DOHH2 (cell line): ENCODE data around the gene AK3.

Experiments
- H3F3A ChIP-seq: fragments of 200-600 bp; sonication (generic), shearing (Covaris generic); 2 replicates; pipeline ENCODE4 v1.6.0; 2016; ENCODE audit warnings: antibody characterized with exemption, mild to moderate bottlenecking; ENCODE audit not compliant: control insufficient read depth, insufficient read depth
- H3K27ac ChIP-seq: fragments of 200-600 bp; sonication (generic); 2 replicates; pipeline ENCODE4 v1.5.1; 2014; ENCODE audit warnings: low read depth, mild to moderate bottlenecking, low read length, moderate library complexity
- H3K27me3 ChIP-seq: fragments of 200-600 bp; sonication (generic); 2 replicates; pipeline ENCODE4 v1.6.1; 2014; ENCODE audit warnings: mild to moderate bottlenecking, low read length, mixed read lengths; ENCODE audit not compliant: control insufficient read depth
- H3K36me3 ChIP-seq: fragments of 200-600 bp; sonication (generic); 2 replicates; pipeline ENCODE4 v1.6.1; 2014; ENCODE audit warnings: mild to moderate bottlenecking, low read length, moderate library complexity, mixed read lengths; ENCODE audit not compliant: control insufficient read depth
- H3K4me1 ChIP-seq: fragments of 200-600 bp; sonication (generic); 2 replicates; pipeline ENCODE4 v1.6.1; 2014; ENCODE audit warnings: mild to moderate bottlenecking, low read length, mixed read lengths; ENCODE audit not compliant: control insufficient read depth
- H3K4me2 ChIP-seq: fragments of 200-600 bp; sonication (generic); 2 replicates; pipeline ENCODE4 v1.6.0; 2014; ENCODE audit warnings: mild to moderate bottlenecking, low read length, moderate library complexity
- H3K4me3 ChIP-seq: fragments of 200-600 bp; sonication (generic); 2 replicates; pipeline ENCODE4 v1.5.1; 2014; ENCODE audit warnings: mild to moderate bottlenecking, low read length, mixed read lengths
- H3K79me2 ChIP-seq: fragments of 200-600 bp; sonication (generic); 2 replicates; pipeline ENCODE4 v1.6.1; 2014; ENCODE audit warnings: mild to moderate bottlenecking, low read length, mixed read lengths; ENCODE audit not compliant: control insufficient read depth
- H3K9me2 ChIP-seq: fragments of 200-600 bp; sonication (generic); replicated peaks from 2 replicates; pipeline ENCODE4 v1.6.1; 2014; ENCODE audit warnings: mild to moderate bottlenecking, low read length, mixed read lengths; ENCODE audit not compliant: control insufficient read depth
- H3K9me3 ChIP-seq: fragments of 200-600 bp; sonication (generic); 2 replicates; pipeline ENCODE4 v1.6.1; 2014; ENCODE audit warnings: antibody characterized with exemption, low read length, mixed read lengths; ENCODE audit not compliant: control insufficient read depth, insufficient read depth
- H4K20me1 ChIP-seq: fragments of 200-600 bp; sonication (generic); 2 replicates; pipeline ENCODE4 v1.6.0; 2014; ENCODE audit warnings: low read depth, mild to moderate bottlenecking, antibody characterized with exemption, low read length, moderate library complexity; ENCODE audit not compliant: control insufficient read depth, insufficient read depth
- EZH2phosphoT487 ChIP-seq: fragments of 200-600 bp; sonication (generic); IDR thresholded peaks from 2 replicates; pipeline ENCODE4 v1.6.1; 2017; ENCODE audit warnings: borderline replicate concordance, mild to moderate bottlenecking, antibody characterized with exemption, low read length, moderate library complexity, mixed read lengths
- TF ChIP-seq, protein P1 (sequence below): fragments of 200-600 bp; sonication (generic); IDR thresholded peaks from one replicate; pipeline ENCODE4 v1.5.1; 2014; ENCODE audit warnings: antibody characterized with exemption, mild to moderate bottlenecking, low read depth, low read length; ENCODE audit not compliant: poor library complexity, severe bottlenecking

Gene AK3

DNA sequence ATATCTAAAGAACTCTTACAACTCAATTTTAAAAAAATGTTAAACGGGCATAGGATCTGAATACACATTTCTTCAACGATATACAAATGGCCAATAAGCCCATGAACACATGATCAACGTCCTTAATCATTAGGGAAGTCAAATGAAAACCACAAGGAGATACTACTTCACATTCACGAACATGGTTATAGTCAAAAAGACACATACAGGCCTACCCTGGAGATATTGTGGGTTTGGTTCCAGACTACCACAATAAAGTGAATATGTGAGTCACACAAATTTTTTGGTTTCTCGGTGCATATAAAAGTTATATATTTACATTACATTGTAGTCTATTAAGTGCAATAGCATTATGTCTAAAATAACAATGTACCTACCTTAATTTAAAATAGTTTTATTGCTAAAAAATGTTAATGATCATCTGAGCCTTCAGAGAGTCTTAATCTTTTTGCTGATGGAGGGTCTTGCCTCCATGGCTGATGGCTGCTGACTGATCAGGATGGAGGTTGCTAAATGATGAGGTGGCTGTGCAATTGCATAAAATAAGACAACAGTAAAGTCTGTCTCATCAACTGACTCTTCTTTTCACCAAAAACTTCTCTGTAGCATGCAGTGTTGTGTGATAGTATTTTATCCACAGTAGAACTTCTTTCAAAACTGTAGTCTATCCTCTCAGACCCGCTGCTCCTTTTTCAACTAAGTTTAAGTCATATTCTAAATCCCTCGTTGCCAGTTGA lies 15.1 kb downstream of the AK3 start:
- no peak overlapping the region for H3K4me3 ChIP-seq
- no peaks in the 10 kb centered on the region for H3K27me3 ChIP-seq
- H3K27ac ChIP-seq = no peak overlapping the region
- H3K9me2 ChIP-seq = no peaks in the 10 kb centered on the region
- no peaks in the 10 kb centered on the region for H3F3A ChIP-seq
- no peaks in the 10 kb centered on the region for H4K20me1 ChIP-seq
- H3K4me2 ChIP-seq = no peak overlapping the region
- H3K4me1 ChIP-seq = no peaks in the 10 kb centered on the region
- peaks cover 77% of the 10 kb centered on the region for H3K79me2 ChIP-seq
- peaks cover 49% of the 10 kb centered on the region for H3K36me3 ChIP-seq
- TF ChIP-seq, protein P1, sequence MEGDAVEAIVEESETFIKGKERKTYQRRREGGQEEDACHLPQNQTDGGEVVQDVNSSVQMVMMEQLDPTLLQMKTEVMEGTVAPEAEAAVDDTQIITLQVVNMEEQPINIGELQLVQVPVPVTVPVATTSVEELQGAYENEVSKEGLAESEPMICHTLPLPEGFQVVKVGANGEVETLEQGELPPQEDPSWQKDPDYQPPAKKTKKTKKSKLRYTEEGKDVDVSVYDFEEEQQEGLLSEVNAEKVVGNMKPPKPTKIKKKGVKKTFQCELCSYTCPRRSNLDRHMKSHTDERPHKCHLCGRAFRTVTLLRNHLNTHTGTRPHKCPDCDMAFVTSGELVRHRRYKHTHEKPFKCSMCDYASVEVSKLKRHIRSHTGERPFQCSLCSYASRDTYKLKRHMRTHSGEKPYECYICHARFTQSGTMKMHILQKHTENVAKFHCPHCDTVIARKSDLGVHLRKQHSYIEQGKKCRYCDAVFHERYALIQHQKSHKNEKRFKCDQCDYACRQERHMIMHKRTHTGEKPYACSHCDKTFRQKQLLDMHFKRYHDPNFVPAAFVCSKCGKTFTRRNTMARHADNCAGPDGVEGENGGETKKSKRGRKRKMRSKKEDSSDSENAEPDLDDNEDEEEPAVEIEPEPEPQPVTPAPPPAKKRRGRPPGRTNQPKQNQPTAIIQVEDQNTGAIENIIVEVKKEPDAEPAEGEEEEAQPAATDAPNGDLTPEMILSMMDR = no peak
- no peak for TF ChIP-seq EZH2phosphoT487
- H3K9me3 ChIP-seq = no peaks in the 10 kb centered on the region

DNA sequence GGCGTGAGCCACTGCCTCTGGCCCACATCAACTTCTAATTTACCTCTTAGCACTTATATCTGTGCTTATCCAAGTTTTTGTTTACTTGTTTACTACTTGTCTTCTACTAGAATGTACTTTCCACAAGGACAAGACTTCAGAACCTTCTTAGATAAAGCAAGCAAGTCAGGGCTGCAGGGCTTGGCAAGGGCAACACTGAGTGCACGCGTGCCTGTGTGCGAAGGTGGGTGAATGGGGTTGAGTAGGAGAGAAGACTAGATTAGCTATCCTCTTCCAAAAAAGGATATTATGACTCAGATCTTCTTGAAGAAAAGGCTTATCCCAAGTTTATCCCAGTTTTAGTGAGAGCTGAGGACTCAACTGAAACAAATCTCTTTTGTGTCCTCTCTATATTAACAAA lies 19.3 kb downstream of the AK3 start:
- no peaks in the 10 kb centered on the region for H3F3A ChIP-seq
- H4K20me1 ChIP-seq = no peaks in the 10 kb centered on the region
- no peak for TF ChIP-seq EZH2phosphoT487
- TF ChIP-seq, protein P1 = no peak
- no peaks in the 10 kb centered on the region for H3K9me3 ChIP-seq
- H3K4me1 ChIP-seq = no peaks in the 10 kb centered on the region
- peaks cover 69% of the 10 kb centered on the region for H3K36me3 ChIP-seq
- H3K9me2 ChIP-seq = no peaks in the 10 kb centered on the region
- peaks cover 41% of the 10 kb centered on the region for H3K79me2 ChIP-seq
- no peak overlapping the region for H3K4me2 ChIP-seq
- no peak overlapping the region for H3K27ac ChIP-seq
- H3K27me3 ChIP-seq = no peaks in the 10 kb centered on the region
- no peak overlapping the region for H3K4me3 ChIP-seq

DNA sequence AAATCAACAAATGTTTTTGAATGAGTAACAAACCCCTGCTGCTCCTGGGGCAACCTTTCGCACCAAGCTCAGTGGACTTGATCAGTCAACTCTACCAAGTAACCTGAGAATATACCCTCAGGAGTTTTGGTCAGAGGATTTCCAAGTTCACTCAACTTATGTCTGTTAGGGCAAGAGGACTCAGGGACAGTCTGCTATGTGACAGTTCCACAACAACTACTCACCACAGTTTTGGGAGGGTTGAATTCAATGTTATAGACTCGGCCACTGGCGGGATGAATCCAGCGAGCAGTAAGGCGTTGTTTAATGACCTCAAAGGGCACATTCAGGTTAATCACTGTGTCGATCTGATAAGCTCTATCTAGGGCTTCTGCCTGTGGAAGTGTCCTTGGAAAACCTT lies 22.1 kb downstream of the AK3 start:
- no peaks in the 10 kb centered on the region for H3K9me3 ChIP-seq
- H3K36me3 ChIP-seq = peaks cover 80% of the 10 kb centered on the region
- no peak overlapping the region for H3K4me3 ChIP-seq
- no peaks in the 10 kb centered on the region for H4K20me1 ChIP-seq
- 0 out of 2 replicates have a peak, but pooled peaks cover 5% of the 10 kb centered on the region for H3F3A ChIP-seq
- no peaks in the 10 kb centered on the region for H3K4me1 ChIP-seq
- H3K79me2 ChIP-seq = peaks cover 13% of the 10 kb centered on the region
- H3K9me2 ChIP-seq = no peaks in the 10 kb centered on the region
- no peak overlapping the region for H3K27ac ChIP-seq
- no peaks in the 10 kb centered on the region for H3K27me3 ChIP-seq
- no peak for TF ChIP-seq EZH2phosphoT487
- TF ChIP-seq, protein P1 = no peak
- H3K4me2 ChIP-seq = no peak overlapping the region
